Nucleus accumbens (tissue), 56 donors: ENCODE data around the gene TIAM2.
A peak's percentile ranks its signal among the peaks of the same experiment; 100 is the strongest.

Source experiments
- DNase-seq, 56 donors: peaks; one replicate each; lab custom pipeline; 2025; lab: John Stamatoyannopoulos, UW

Gene TIAM2

GRCh38 chr6:155270561-155271091, 275.5 kb downstream of the TIAM2 start:
- peak in 5 of 56 donors; percentile 23 to 45 (median 31) for DNase-seq

- no peak for DNase-seq
Measured at GRCh38 chr6:155271145-155271544, 276.0 kb downstream of the TIAM2 start.

GRCh38 chr6:155272353-155273232, 277.5 kb downstream of the TIAM2 start:
- peak in 10 of 56 donors; percentile 13 to 50 (median 25) for DNase-seq

- peak in 4 of 56 donors; percentile 16 to 41 (median 23) for DNase-seq
Measured at GRCh38 chr6:155273431-155273830, 278.3 kb downstream of the TIAM2 start.

GRCh38 chr6:155274106-155274505, 279.0 kb downstream of the TIAM2 start:
- no peak for DNase-seq

GRCh38 chr6:155274533-155274932, 279.4 kb downstream of the TIAM2 start:
- no peak for DNase-seq

- peak in 20 of 56 donors; percentile 16 to 69 (median 30) for DNase-seq
Measured at GRCh38 chr6:155275808-155276480, 280.8 kb downstream of the TIAM2 start.

- no peak for DNase-seq
Measured at GRCh38 chr6:155276638-155277037, 281.5 kb downstream of the TIAM2 start.

- no peak for DNase-seq
Measured at GRCh38 chr6:155278319-155279049, 283.4 kb downstream of the TIAM2 start.

- no peak for DNase-seq
Measured at GRCh38 chr6:155284775-155285174, 289.7 kb downstream of the TIAM2 start.

- no peak for DNase-seq
Measured at GRCh38 chr6:155287762-155288161, 292.6 kb downstream of the TIAM2 start.

- no peak for DNase-seq
Measured at GRCh38 chr6:155290491-155290890, 295.4 kb downstream of the TIAM2 start.

- DNase-seq, result no peak
Measured at GRCh38 chr6:155291291-155291690, 296.2 kb downstream of the TIAM2 start.

- no peak for DNase-seq
Measured at GRCh38 chr6:155292711-155293110, 297.6 kb downstream of the TIAM2 start.

- no peak for DNase-seq
Measured at GRCh38 chr6:155297669-155298068, 302.6 kb downstream of the TIAM2 start.

- no peak for DNase-seq
Measured at GRCh38 chr6:155301867-155302266, 306.8 kb downstream of the TIAM2 start.

GRCh38 chr6:155303361-155303870, 308.3 kb downstream of the TIAM2 start:
- DNase-seq, result no peak

- no peak for DNase-seq
Measured at GRCh38 chr6:155306958-155307357, 311.8 kb downstream of the TIAM2 start.
